Stimulated activated CD4-positive, alpha-beta T cell treated with anti-CD3 and anti-CD28 coated beads, Interleukin-4, amount 100 ng/mL, for 1 hour (primary cell): ENCODE data around the gene RGR.

ENCODE experiments used
- DNase-seq: peaks from one replicate; pipeline ENCODE4 v3.0.0-alpha.2; 2020

Gene RGR

GRCh38 chr10:84244651-84245270 is at the start of gene RGR:
Gene RGR, plus strand, starts transcription at chr10:84245053. Its CDS starts 38 bp downstream, at chr10:84245091.
- DNase-seq: no peak

- no peak for DNase-seq
Observed at GRCh38 chr10:84196083-84196482, 48.8 kb upstream of the RGR start.

- no peak for DNase-seq
Observed at GRCh38 chr10:84196941-84197340, 47.9 kb upstream of the RGR start.

- no peak for DNase-seq
Observed at GRCh38 chr10:84197643-84198042, 47.2 kb upstream of the RGR start.

GRCh38 chr10:84198206-84198915 is 46.5 kb upstream of the RGR start:
- no peak for DNase-seq

GRCh38 chr10:84200537-84201243 is 44.2 kb upstream of the RGR start:
- DNase-seq: no peak

- DNase-seq: no peak
Observed at GRCh38 chr10:84201244-84201606, 43.6 kb upstream of the RGR start.

- no peak for DNase-seq
Observed at GRCh38 chr10:84201682-84202081, 43.2 kb upstream of the RGR start.

- no peak for DNase-seq
Observed at GRCh38 chr10:84202349-84202748, 42.5 kb upstream of the RGR start.

GRCh38 chr10:84204122-84204521 is 40.7 kb upstream of the RGR start:
- no peak for DNase-seq

GRCh38 chr10:84204610-84205009 is 40.2 kb upstream of the RGR start:
- DNase-seq: no peak

- peak; percentile 61 for DNase-seq
Observed at GRCh38 chr10:84205049-84205852, 39.6 kb upstream of the RGR start.

- DNase-seq: no peak
Observed at GRCh38 chr10:84205853-84206525, 38.9 kb upstream of the RGR start.

GRCh38 chr10:84208023-84208422 is 36.8 kb upstream of the RGR start:
- DNase-seq: no peak

- no peak for DNase-seq
Observed at GRCh38 chr10:84211566-84211965, 33.3 kb upstream of the RGR start.

GRCh38 chr10:84212014-84212413 is 32.8 kb upstream of the RGR start:
- no peak for DNase-seq

- DNase-seq: no peak
Observed at GRCh38 chr10:84213076-84213475, 31.8 kb upstream of the RGR start.

- no peak for DNase-seq
Observed at GRCh38 chr10:84214046-84214572, 30.7 kb upstream of the RGR start.

- DNase-seq: no peak
Observed at GRCh38 chr10:84214612-84215235, 30.1 kb upstream of the RGR start.

- no peak for DNase-seq
Observed at GRCh38 chr10:84216834-84217233, 28.0 kb upstream of the RGR start.

GRCh38 chr10:84217746-84218145 is 27.1 kb upstream of the RGR start:
- no peak for DNase-seq

- DNase-seq: no peak
Observed at GRCh38 chr10:84221916-84222315, 22.9 kb upstream of the RGR start.
